AG09309 (cell line): ENCODE measurements around the gene OR51B4.
"Not testable (repeated sequence)": the region's sequence is repeated elsewhere in the genome, so short reads cannot be mapped to it uniquely, and the experiment has no call there.

Source experiments
- DNase-seq: peaks from one replicate; pipeline ENCODE4 v3.0.0-alpha.2; 2010; ENCODE audit warnings: low read depth
- H3K4me3 ChIP-seq: 2 replicates; pipeline ENCODE4 v1.5.1; 2011; ENCODE audit warnings: mild to moderate bottlenecking, low read depth, low read length, moderate library complexity; ENCODE audit not compliant: control insufficient read depth
- CTCF ChIP-seq: IDR thresholded peaks from 2 replicates; pipeline ENCODE4 v1.5.1; 2011; ENCODE audit warnings: mild to moderate bottlenecking, low read depth, low read length, inconsistent platforms; ENCODE audit not compliant: insufficient read depth, control insufficient read depth; ENCODE audit errors: missing control alignments

Gene OR51B4

DNA sequence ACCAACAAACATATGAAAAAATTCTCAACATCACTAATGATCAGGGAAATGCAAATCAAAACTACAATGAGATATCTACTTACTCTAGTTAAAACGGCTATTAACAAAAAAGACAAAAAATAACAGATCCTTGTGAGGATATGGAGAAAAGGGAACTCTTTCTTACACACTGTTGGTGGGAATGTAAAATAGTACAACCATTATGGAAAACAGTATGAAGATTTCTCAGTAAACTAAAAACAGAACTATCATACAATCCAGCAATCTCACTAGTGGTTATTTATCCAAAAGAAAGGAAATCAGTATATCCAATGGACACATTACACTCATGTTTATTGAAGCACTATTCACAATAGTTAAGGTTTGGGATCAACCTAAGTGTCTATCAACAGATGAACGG is 35.9 kb downstream of the OR51B4 start:
- no peak overlapping the region for H3K4me3 ChIP-seq
- no peak for TF ChIP-seq CTCF
- no peak for DNase-seq

- no peak overlapping the region for H3K4me3 ChIP-seq
- TF ChIP-seq CTCF = no peak
- DNase-seq = no peak
Observed at GRCh38 chr11:5258543-5259262, 43.0 kb downstream of the OR51B4 start.

GRCh38 chr11:5257296-5257695 is 44.5 kb downstream of the OR51B4 start:
- no peak for DNase-seq
- no peak for TF ChIP-seq CTCF

DNA sequence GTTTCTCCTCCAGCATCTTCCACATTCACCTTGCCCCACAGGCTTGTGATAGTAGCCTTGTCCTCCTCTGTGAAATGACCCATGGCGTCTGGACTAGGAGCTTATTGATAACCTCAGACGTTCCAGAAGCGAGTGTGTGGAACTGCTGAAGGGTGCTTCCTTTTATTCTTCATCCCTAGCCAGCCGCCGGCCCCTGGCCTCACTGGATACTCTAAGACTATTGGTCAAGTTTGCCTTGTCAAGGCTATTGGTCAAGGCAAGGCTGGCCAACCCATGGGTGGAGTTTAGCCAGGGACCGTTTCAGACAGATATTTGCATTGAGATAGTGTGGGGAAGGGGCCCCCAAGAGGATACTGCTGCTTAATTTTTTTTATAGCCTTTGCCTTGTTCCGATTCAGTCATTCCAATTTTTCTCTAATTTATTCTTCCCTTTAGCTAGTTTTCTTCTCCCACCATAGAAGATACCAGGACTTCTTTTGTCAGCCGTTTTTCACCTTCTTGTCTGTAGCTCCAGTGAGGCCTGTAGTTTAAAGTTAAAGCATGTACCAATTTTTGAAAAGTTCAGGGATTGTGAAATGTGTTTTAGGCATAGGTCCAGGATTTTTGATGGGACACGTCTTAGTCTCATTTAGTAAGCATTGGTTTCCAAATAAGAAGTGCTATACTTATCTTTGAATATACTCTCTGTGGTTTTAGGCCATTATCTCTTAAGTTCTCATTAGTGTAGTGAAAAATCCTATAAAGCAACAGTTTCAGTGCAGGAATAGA is 46.9 kb downstream of the OR51B4 start, which contains the start of gene HBG2:
TSS of gene HBG2 (minus strand) at position 136 of the 768 bp plus-strand sequence. CDS start at position 83, 53 bp downstream.
- DNase-seq, H3K4me3 ChIP-seq: not testable (repeated sequence)

More at GRCh38 chr11:5257296-5257695, 44.5 kb downstream of the OR51B4 start:
- H3K4me3 ChIP-seq = no peak overlapping the region

DNA sequence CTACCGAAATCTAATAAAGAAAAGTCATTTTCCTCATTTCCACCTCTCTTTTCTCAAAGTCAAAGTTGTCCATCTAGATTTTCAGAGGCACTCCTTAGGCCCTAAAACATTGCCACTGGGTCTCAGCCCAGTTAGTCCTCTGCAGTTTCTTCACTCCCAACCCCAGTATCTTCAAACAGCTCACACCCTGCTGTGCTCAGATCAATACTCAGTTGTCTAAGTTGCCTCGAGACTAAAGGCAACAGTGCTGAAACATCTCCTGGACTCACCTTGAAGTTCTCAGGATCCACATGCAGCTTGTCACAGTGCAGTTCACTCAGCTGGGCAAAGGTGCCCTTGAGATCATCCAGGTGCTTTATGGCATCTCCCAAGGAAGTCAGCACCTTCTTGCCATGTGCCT is 47.7 kb downstream of the OR51B4 start:
- not testable (repeated sequence) for H3K4me3 ChIP-seq, DNase-seq

DNA sequence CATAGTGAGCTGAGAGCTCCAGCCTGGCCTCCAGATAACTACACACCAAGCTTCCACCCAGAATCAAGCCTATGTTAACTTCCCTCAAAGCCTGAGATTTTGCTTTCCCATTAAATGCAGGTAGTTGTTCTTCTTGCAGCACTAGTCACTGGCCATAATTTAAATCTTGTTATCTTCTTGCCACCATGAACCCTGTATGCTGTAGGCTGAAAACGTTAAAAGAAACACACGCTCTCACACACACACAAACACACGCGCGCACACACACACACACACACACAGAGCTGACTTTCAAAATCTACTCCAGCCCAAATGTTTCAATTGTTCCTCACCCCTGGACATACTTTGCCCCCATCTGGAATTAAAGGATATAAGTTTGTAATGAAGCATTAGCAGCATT is 48.3 kb downstream of the OR51B4 start:
- not testable (repeated sequence) for H3K4me3 ChIP-seq, DNase-seq

- DNase-seq = no peak
- TF ChIP-seq CTCF = no peak
- no peak overlapping the region for H3K4me3 ChIP-seq
Observed at GRCh38 chr11:5252919-5253265, 48.9 kb downstream of the OR51B4 start.

DNA sequence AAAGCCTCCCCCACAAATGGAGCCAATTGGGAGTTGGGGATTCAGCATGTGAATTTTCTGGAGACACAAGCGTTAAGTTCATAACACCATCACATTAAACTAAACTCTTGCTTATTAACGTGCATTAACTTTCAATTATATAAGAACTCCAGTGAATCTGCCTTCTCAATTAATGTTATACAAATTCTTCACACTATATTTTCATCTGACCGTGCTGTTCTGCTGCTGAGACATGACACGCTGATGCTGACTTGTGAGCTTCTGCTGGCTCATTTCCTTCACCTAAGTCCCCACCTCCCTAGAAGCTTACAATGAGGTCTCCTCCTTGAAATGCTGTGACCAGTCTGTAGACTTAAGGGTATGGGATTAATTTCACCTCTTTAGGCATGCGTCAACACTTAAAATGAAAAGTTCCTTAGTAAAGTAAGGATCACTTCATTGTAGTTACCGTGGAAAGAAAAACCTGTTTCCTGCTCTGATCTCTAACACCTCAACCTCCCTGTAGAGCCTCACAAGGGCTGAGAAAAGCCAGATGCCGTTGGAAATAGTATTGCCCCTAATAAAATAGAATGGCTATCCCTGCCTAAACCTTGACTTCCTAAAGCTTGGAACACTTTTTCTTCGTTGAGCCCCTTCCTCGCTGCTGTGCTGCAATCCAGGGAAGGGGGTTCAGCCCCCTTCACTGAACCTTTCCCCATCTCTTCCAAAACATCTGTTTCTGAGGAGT is 49.4 kb downstream of the OR51B4 start:
- TF ChIP-seq CTCF = no peak
- H3K4me3 ChIP-seq = no peak overlapping the region
- no peak for DNase-seq
